Renal pelvis (tissue), 4 donors: ENCODE data around the gene LHPP. TPM values are rescaled to one million over a fixed set of nuclear protein-coding genes. Genes with fewer than 3 reads are reported as not detected.
"Not testable (repeated sequence)": the region's sequence is repeated elsewhere in the genome, so short reads cannot be mapped to it uniquely, and the experiment has no call there.

Experiments used
- DNase-seq: peaks from one replicate; pipeline ENCODE4 v3.0.0-alpha.2; 2013
- polyA plus RNA-seq, 3 donors: library from polyadenylated mRNA; unstranded; fragments of 120-200 nt; gene quantifications; one replicate each; pipeline ENCODE4 v1.2.1, GENCODE V29; 2013; ENCODE audit not compliant: insufficient read length in 3 of 3

LHPP gene
- polyA plus RNA-seq, 3 donors, result 19.6 to 26.3 (median 24.2) TPM

- DNase-seq, result no peak
These were observed 105.6 kb downstream of the LHPP start for GRCh38 chr10:124566981-124567835.

DNA sequence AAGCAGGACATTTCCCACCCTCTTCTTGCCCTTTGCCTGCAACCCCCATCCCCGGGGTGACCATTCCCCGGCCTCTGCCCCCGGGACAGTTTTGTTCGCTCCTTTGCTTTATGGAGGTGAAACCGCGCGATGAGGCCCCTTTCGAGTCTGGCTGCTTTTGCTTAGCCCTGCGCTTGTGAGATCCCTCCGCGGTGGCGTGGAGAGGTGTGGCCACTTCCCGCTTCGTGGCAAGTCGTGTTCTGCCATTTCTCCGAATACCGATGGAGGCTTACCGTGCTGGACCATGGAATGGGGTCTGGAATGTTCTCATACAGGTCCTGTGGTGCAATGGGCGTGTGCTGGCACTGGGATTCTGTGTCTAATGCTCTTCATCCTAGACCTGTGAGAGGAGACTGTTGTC is 106.7 kb downstream of the LHPP start:
- no peak for DNase-seq

DNA sequence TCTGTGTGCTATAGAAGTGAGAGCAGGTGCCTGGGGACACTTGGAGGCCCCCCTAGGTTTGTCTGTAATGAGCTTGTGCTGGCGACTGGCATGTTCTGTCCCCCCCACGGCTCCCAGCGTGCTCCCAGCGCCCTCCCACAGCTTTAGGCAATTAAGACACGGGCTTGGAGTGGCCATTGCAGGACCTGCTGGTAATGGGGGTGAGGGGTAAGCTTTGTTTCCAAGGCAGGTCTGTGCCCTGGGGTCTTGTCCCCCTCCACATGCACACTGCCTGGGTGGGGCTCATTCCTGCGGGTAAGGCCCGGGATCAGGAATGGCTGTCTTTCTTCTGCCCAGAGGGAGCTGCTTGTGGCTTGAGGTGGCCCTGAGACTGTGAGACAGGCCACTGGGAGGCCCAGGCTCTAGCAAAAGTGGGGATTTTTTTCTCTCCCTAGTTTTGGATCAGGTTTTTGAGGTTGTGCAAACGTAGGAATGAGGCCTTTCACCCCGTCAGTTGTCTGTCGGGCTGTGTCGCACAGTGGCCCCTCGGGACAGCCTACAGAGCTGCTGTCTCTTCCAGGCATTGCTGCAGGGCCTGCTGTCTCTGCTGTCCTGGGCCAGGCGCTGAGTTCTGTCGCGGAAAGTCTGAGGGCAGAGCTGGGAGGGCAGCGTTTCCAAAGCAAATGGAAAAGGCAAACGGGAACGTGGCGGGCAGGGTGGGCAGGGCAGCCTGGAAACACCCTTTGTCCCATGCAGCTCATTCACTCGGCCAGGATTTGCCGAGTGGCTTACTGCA is 107.4 kb downstream of the LHPP start:
- DNase-seq, result no peak

DNA sequence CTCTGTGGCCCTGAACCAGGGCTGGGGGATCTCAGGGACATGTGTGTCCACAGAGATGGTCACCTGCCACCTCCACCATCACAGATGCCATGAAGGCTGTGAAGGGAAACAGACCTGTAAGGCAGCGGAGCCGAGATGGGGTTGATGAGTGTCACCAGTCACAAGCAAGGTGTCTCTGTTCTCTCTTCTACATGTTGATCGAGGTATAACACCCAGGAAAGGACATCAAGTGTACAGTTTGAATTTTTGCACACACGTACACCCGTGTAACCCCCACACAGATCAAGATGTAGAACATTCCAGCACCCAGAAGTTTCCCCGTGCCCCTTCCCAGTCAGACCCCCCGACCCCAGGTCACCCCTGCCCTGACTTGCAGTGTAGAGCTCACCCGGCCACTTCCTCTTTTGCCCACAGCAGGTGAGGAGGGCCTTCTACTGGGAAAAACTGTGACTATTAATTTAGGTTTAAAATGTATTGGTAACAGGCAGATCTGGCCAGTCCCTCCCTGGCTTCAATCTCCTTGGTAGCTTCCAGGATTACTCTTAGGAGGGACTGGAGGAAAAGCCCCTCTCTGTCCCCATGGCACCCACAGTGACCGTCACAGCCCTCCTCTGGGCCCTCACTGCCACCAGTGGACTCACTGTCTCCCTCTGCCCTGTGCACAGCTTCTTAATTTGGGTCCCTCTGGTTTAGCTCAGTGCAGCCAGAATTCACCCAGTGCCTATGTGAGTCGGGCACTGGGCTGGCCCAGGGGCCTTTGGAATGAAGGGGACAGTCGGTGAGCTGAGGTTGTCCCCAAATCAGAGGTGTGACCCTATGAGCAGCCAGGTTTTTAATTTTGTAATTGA is 108.2 kb downstream of the LHPP start:
- no peak for DNase-seq

GRCh38 chr10:124570646-124571045 is 109.0 kb downstream of the LHPP start:
- no peak for DNase-seq

- no peak for DNase-seq
These were observed 111.1 kb downstream of the LHPP start for GRCh38 chr10:124572751-124573150.

DNA sequence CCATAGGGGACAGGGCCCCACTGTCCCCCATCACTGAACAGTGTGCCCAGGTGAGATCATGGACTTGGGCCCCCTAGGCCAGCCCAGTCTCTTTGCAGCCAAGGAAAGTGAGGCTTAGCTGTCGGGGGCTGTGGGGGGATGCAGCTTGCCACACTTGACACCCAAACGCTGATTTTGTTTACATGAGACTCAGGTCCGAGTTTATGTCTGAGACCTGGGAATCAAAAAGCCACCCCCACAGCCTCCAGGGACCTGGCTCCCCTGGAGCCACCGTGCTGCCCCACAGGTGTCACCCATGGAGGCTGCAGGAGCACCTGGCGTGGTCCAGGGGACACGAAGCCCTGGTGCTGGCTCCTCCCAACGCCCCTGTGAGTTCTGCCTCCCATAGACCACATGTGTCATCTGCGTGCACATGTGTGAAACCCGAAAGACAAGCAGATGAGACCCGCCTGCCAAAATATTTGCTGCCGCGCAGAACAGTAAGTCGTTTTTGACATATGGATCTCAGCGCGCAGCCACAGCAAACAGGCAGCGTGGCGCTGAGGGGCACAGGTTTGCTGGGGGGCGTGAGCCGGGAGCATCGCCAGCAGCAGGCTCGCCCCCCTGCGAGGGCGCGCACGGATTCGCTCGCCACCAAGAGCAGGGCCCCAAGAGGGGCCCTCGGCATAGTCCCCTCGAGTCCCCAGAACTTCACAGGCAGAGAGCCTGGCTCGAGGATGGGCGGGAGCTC is 112.3 kb downstream of the LHPP start:
- no peak for DNase-seq

GRCh38 chr10:124574456-124575070 is 112.9 kb downstream of the LHPP start:
- DNase-seq, result no peak

DNA sequence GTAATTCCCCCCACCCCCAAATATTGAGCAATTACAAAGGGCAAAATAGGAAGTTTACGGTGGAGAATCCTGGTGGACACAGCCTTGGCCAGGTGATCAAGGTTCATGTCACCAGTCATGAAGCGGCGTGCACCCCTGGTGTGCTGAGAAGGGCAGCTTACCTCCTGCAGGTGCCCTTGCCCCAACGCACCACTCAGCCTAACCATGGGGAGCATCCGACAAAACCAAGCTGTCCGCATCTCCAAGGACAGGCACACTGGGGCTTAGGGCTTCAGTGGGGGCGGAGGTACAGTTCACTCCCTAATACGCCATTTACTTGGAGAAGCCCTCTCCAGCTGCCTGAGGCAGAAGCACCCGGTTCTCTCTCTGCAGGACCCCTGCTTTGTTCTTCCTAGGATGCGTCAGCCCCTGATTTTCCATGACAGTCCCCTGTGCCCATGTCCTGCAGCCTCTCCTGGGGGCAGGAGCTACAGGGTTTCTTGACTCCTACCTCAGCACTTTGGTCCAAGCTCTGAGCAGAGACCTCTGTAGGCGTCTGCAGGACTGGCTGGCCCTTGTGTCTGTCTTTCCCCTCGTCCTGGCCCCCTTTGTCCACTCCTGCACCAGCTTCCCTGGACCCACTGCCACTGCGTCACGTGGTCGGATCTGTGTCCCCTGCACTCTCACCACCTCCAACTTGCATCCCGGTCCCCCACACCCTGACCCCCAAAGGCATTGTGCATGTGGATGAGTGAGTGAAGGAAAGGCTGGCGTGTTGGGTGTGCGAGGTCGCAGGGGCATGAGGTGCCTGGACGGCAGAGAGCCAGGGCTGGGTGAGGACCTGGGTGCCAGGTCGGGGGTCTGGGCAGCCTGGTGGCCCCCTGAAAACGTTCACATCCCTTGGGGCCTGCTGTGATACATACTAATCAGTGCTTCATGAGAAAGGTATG is 113.7 kb downstream of the LHPP start:
- DNase-seq, result no peak

- DNase-seq, result no peak
These were observed 115.2 kb downstream of the LHPP start for GRCh38 chr10:124576526-124577420.

GRCh38 chr10:124577651-124578050 is 116.0 kb downstream of the LHPP start:
- no peak for DNase-seq

DNA sequence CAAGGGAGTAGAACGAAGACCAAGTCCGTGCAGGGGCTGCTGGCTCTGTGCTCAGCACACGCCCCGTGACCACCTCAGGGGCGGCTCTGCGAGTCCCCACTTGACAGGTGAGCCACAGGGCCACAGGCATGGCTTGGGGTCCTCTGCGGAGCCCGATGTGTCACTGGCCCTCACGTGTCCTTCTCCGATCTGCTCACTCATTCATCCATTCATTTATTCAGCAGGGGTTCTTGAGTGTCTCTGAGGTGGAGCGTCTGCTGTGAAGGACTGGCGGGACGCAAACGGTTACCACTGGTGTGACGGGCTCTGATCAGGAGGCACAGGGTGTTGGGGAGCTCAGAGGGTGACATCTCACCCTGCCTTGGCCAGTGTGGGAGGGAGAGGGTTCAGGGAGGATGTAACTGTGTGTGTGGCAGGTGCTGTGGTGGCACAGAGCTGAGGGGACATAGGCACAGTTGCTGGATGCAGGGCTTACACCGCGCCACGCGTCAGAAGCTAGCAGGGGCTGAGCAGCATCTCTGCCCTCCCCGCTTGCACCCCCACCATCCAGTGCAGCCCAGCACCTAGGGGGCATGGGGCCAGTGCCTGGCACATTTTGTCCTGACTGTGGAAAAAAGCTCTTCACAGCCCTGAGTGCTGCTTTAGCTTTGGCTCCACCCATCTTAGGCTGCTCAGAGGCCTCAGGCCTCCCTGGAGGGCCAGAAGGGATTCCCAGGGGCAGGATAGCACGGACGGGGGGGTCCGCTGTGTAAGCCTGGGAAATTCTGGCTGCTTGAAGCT is 116.8 kb downstream of the LHPP start:
- no peak for DNase-seq

GRCh38 chr10:124579011-124579399 is 117.4 kb downstream of the LHPP start:
- no peak for DNase-seq

- no peak for DNase-seq
These were observed 124.5 kb downstream of the LHPP start for GRCh38 chr10:124586142-124586541.

GRCh38 chr10:124587811-124588211 is 126.2 kb downstream of the LHPP start:
- no peak for DNase-seq

GRCh38 chr10:124588341-124588735 is 126.7 kb downstream of the LHPP start:
- not testable (repeated sequence) for DNase-seq

GRCh38 chr10:124588736-124589490 is 127.3 kb downstream of the LHPP start:
- DNase-seq, result peak; percentile 87
